Neuronal stem cell (in vitro differentiated cells): ENCODE results near the gene IFNLR1.

Source experiments
- DNase-seq: peaks from one replicate; pipeline ENCODE4 v3.0.0-alpha.2; 2013; ENCODE audit warnings: low spot score
- H2AFZ ChIP-seq: one replicate; pipeline ENCODE4 v1.6.1; 2013; ENCODE audit warnings: mild to moderate bottlenecking, low read length, inconsistent platforms
- H2AK5ac ChIP-seq: 2 replicates; pipeline ENCODE4 v1.6.1; 2013; ENCODE audit warnings: low read depth, mild to moderate bottlenecking, inconsistent platforms, low read length, moderate library complexity, mixed read lengths
- H2BK120ac ChIP-seq: 2 replicates; pipeline ENCODE4 v1.6.1; 2013; ENCODE audit warnings: low read depth, mild to moderate bottlenecking, inconsistent platforms, low read length, moderate library complexity, mixed read lengths
- H2BK12ac ChIP-seq: one replicate; pipeline ENCODE4 v1.6.1; 2013; ENCODE audit warnings: low read length, inconsistent platforms
- H2BK15ac ChIP-seq: 2 replicates; pipeline ENCODE4 v1.6.1; 2013; ENCODE audit warnings: mild to moderate bottlenecking, low read length, inconsistent platforms, mixed read lengths
- H2BK5ac ChIP-seq: one replicate; pipeline ENCODE4 v1.6.1; 2013; ENCODE audit warnings: inconsistent platforms, mild to moderate bottlenecking, low read length, moderate library complexity
- H3K14ac ChIP-seq: one replicate; pipeline ENCODE4 v1.6.1; 2013; ENCODE audit warnings: low read length, inconsistent platforms
- H3K18ac ChIP-seq: 2 replicates; pipeline ENCODE4 v1.6.1; 2013; ENCODE audit warnings: low read length, inconsistent platforms
- H3K23ac ChIP-seq: 2 replicates; pipeline ENCODE4 v1.6.1; 2013; ENCODE audit warnings: low read depth, mild to moderate bottlenecking, mixed read lengths, low read length, inconsistent platforms; ENCODE audit not compliant: poor library complexity
- H3K27ac ChIP-seq: replicated peaks from 3 replicates; pipeline ENCODE4 v1.5.1; 2013; ENCODE audit warnings: low read length, inconsistent platforms
- H3K27me3 ChIP-seq, 3 experiments: 2 replicates each; pipeline ENCODE4 v1.6.1; 2013; ENCODE audit warnings: low read length in 3 of 3, mild to moderate bottlenecking in 2 of 3, inconsistent platforms in 1 of 3, low read depth in 1 of 3, mixed read lengths in 1 of 3, moderate library complexity in 1 of 3; ENCODE audit not compliant: control insufficient read depth in 3 of 3, insufficient read depth in 3 of 3
- H3K36me3 ChIP-seq, 2 donors: replicated peaks in 1 of 2; 2 replicates each; pipeline ENCODE4 v1.6.1; 2013; ENCODE audit warnings: low read length in 2 of 2; ENCODE audit not compliant: control insufficient read depth in 2 of 2, insufficient read depth in 2 of 2
- H3K4ac ChIP-seq: 2 replicates; pipeline ENCODE4 v1.6.1; 2013; ENCODE audit warnings: inconsistent platforms, mild to moderate bottlenecking, low read length, moderate library complexity
- H3K4me1 ChIP-seq, 2 donors: 1 replicate in 1 of 2; 2 replicates in 1 of 2; pipeline ENCODE4 v1.6.1; 2013; ENCODE audit warnings: low read length in 2 of 2, low read depth in 1 of 2; ENCODE audit not compliant: control insufficient read depth in 2 of 2, insufficient read depth in 1 of 2
- H3K4me2 ChIP-seq: one replicate; pipeline ENCODE4 v1.6.1; 2013; ENCODE audit warnings: mild to moderate bottlenecking, low read length, inconsistent platforms; ENCODE audit not compliant: insufficient read depth, poor library complexity, severe bottlenecking
- H3K4me3 ChIP-seq, 2 donors: 2 replicates each; pipeline ENCODE4 v1.5.1; 2013; ENCODE audit warnings: low read length in 2 of 2, mild to moderate bottlenecking in 2 of 2, inconsistent platforms in 1 of 2, moderate library complexity in 1 of 2
- H3K79me1 ChIP-seq: one replicate; pipeline ENCODE4 v1.6.1; 2013; ENCODE audit warnings: low read depth, mild to moderate bottlenecking, inconsistent platforms, low read length, moderate library complexity
- H3K9ac ChIP-seq: one replicate; pipeline ENCODE4 v1.6.1; 2013; ENCODE audit warnings: mild to moderate bottlenecking, low read depth, low read length, inconsistent platforms; ENCODE audit not compliant: poor library complexity
- H3K9me3 ChIP-seq, 2 donors: replicated peaks in 1 of 2; 2 replicates each; pipeline versions ENCODE3 to v1.6.1; 2013; ENCODE audit warnings: low read length in 2 of 2, mild to moderate bottlenecking in 2 of 2, inconsistent platforms in 1 of 2, low read depth in 1 of 2, mixed read lengths in 1 of 2, moderate library complexity in 1 of 2; ENCODE audit not compliant: control insufficient read depth in 2 of 2, insufficient read depth in 1 of 2
- H4K8ac ChIP-seq: one replicate; pipeline ENCODE4 v1.6.1; 2013; ENCODE audit warnings: low read depth, mild to moderate bottlenecking, inconsistent platforms, low read length, moderate library complexity
- H4K91ac ChIP-seq: one replicate; pipeline ENCODE4 v1.6.1; 2013; ENCODE audit warnings: low read length, low read depth, mild to moderate bottlenecking, inconsistent platforms; ENCODE audit not compliant: poor library complexity
- WGBS, 2 donors: extraction: QIAGEN DNeasy Blood & Tissue Kit; methylation state at CpG; one replicate each; pipeline ENCODE4 v1.1.7; 2013; ENCODE audit warnings: missing lambda C conversion rate in 2 of 2, mixed read lengths in 1 of 2; ENCODE audit not compliant: insufficient read length in 2 of 2, insufficient replicate concordance in 1 of 2; ENCODE audit errors: extremely low coverage in 2 of 2; 5-methylcytosine and 5-hydroxymethylcytosine counted together

The IFNLR1 gene

GRCh38 chr1:24107462-24108138 lies 79.5 kb downstream of the IFNLR1 start:
- peak overlapping the region; percentile 36 for H3K9ac ChIP-seq
- H3K4ac ChIP-seq = no peak overlapping the region
- peak overlapping the region; percentile 89 for H3K18ac ChIP-seq
- peak overlapping the region; percentile 64 for H2BK12ac ChIP-seq
- H3K9me3 ChIP-seq = no peaks in the 10 kb centered on the region
- no peaks in the 10 kb centered on the region for H3K36me3 ChIP-seq
- peak overlapping the region; percentile 16 for H2AK5ac ChIP-seq
- H4K8ac ChIP-seq = no peak overlapping the region
- H2BK120ac ChIP-seq = peak overlapping the region; percentile 51
- no peak overlapping the region for H3K4me2 ChIP-seq
- H2AFZ ChIP-seq = peak overlapping the region; percentile 33
- peak overlapping the region; percentile 79 for H4K91ac ChIP-seq
- DNase-seq = no peak
- no peaks in the 10 kb centered on the region for H3K79me1 ChIP-seq
- no peak overlapping the region for H3K23ac ChIP-seq
- H3K4me1 ChIP-seq = peaks cover 0 to 28% of the 10 kb centered on the region in 2 donors
- H2BK5ac ChIP-seq = no peak overlapping the region
- peak overlapping the region; percentile 59 for H2BK15ac ChIP-seq
- H3K27me3 ChIP-seq = peaks cover 0 to 39% (median 0%) of the 10 kb centered on the region in 3 experiments
- WGBS, 2 donors = no CpG with 5 or more reads among the region's 18 CpGs
- no peak overlapping the region for H3K27ac ChIP-seq
- peak overlapping the region; percentile 79 for H3K14ac ChIP-seq
- no peak overlapping the region for H3K4me3 ChIP-seq

GRCh38 chr1:24105368-24106160 lies 81.5 kb downstream of the IFNLR1 start:
- no peaks in the 10 kb centered on the region for H3K9me3 ChIP-seq
- no peak overlapping the region for H2BK120ac ChIP-seq
- no peak overlapping the region for H3K4ac ChIP-seq
- H3K4me3 ChIP-seq = no peak overlapping the region
- H2AFZ ChIP-seq = no peak overlapping the region
- peak overlapping the region; percentile 11 for H3K23ac ChIP-seq
- H3K9ac ChIP-seq = peak overlapping the region; percentile 25
- no peaks in the 10 kb centered on the region for H3K79me1 ChIP-seq
- H3K4me1 ChIP-seq = peaks cover 0 to 12% of the 10 kb centered on the region in 2 donors
- H2BK12ac ChIP-seq = no peak overlapping the region
- no peak overlapping the region for H4K8ac ChIP-seq
- no CpG with 5 or more reads among the region's 19 CpGs for WGBS, 2 donors
- peak overlapping the region; percentile 9 for H3K14ac ChIP-seq
- no peaks in the 10 kb centered on the region for H3K36me3 ChIP-seq
- peak overlapping the region; percentile 45 for H3K18ac ChIP-seq
- H2BK5ac ChIP-seq = peak overlapping the region; percentile 19
- H4K91ac ChIP-seq = no peak overlapping the region
- no peak for DNase-seq
- H3K27me3 ChIP-seq = peaks cover 0 to 20% (median 0%) of the 10 kb centered on the region in 3 experiments
- no peak overlapping the region for H3K27ac ChIP-seq
- H2BK15ac ChIP-seq = peak overlapping the region; percentile 79
- no peak overlapping the region for H3K4me2 ChIP-seq
- peak overlapping the region; percentile 89 for H2AK5ac ChIP-seq

- Histone ChIP-seq H3K18ac (no peak overlapping the region), H2BK5ac (no peak overlapping the region), H3K4me1 (peaks cover 0 to 12% of the 10 kb centered on the region in 2 donors), H3K4ac (no peak overlapping the region), H2AFZ (no peak overlapping the region), H3K14ac (peak overlapping the region; percentile 58), H3K79me1 (no peaks in the 10 kb centered on the region), H3K23ac (no peak overlapping the region), H3K9ac (no peak overlapping the region), H3K4me3 (no peak overlapping the region), H3K9me3 (no peaks in the 10 kb centered on the region), H2BK15ac (no peak overlapping the region), H3K27ac (no peak overlapping the region), H2BK120ac (no peak overlapping the region), H2AK5ac (no peak overlapping the region), H2BK12ac (no peak overlapping the region), H3K27me3 (peaks cover 0 to 13% (median 0%) of the 10 kb centered on the region in 3 experiments), H4K91ac (no peak overlapping the region), H4K8ac (no peak overlapping the region), H3K36me3 (no peaks in the 10 kb centered on the region), H3K4me2 (no peak overlapping the region)
- no peak for DNase-seq
- no CpG with 5 or more reads among the region's 7 CpGs for WGBS, 2 donors
These were observed 82.2 kb downstream of the IFNLR1 start for GRCh38 chr1:24104854-24105253.
